HCT116 (cell line): Measurements from ENCODE around the gene SPG21.

Source experiments
- EZH2 ChIP-seq: fragments of 200-600 bp; sonication (generic); IDR thresholded peaks from 2 replicates; pipeline ENCODE4 v1.6.1; 2017; ENCODE audit warnings: antibody characterized with exemption, mixed run types
- JUND ChIP-seq: IDR thresholded peaks from 2 replicates; pipeline ENCODE4 v1.6.1; 2012
- POLR2A ChIP-seq: IDR thresholded peaks from 2 replicates; pipeline ENCODE4 v1.7.0; 2011; ENCODE audit warnings: borderline replicate concordance; ENCODE audit not compliant: insufficient read depth, insufficient read length; ENCODE audit errors: extremely low read depth
- POLR2AphosphoS5 ChIP-seq: IDR thresholded peaks from 2 replicates; pipeline ENCODE4 v1.6.1; 2011; ENCODE audit warnings: mild to moderate bottlenecking, low read depth, low read length, moderate library complexity
- TCF7L2 ChIP-seq: IDR thresholded peaks from 2 replicates; pipeline ENCODE4 v1.7.0; 2011; ENCODE audit warnings: borderline replicate concordance, inconsistent platforms; ENCODE audit not compliant: insufficient read depth, insufficient read length; ENCODE audit errors: extremely low read depth
- TF ChIP-seq, protein P1 (sequence below), 3 experiments: fragments of 200-600 bp in 1 of 3; sonication (generic) in 1 of 3; IDR thresholded peaks in 2 of 3; conservative IDR thresholded peaks in 1 of 3; 2 replicates each; pipeline ENCODE4 v1.5.1; 2012 to 2017; ENCODE audit warnings: low read depth in 2 of 3, low read length in 2 of 3, antibody characterized with exemption in 1 of 3, borderline replicate concordance in 1 of 3, control low read depth in 1 of 3, mild to moderate bottlenecking in 1 of 3, mixed read lengths in 1 of 3, mixed run types in 1 of 3, moderate library complexity in 1 of 3; ENCODE audit not compliant: insufficient read depth in 1 of 3
- TF ChIP-seq, protein P2 (sequence below): IDR thresholded peaks from 2 replicates; pipeline ENCODE4 v1.6.1; 2012
- TF ChIP-seq, protein P3 (sequence below): IDR thresholded peaks from 2 replicates; pipeline ENCODE4 v1.6.1; 2011; ENCODE audit warnings: mild to moderate bottlenecking, low read length, moderate library complexity; ENCODE audit not compliant: insufficient replicate concordance; ENCODE audit errors: extremely low read depth

DNA sequence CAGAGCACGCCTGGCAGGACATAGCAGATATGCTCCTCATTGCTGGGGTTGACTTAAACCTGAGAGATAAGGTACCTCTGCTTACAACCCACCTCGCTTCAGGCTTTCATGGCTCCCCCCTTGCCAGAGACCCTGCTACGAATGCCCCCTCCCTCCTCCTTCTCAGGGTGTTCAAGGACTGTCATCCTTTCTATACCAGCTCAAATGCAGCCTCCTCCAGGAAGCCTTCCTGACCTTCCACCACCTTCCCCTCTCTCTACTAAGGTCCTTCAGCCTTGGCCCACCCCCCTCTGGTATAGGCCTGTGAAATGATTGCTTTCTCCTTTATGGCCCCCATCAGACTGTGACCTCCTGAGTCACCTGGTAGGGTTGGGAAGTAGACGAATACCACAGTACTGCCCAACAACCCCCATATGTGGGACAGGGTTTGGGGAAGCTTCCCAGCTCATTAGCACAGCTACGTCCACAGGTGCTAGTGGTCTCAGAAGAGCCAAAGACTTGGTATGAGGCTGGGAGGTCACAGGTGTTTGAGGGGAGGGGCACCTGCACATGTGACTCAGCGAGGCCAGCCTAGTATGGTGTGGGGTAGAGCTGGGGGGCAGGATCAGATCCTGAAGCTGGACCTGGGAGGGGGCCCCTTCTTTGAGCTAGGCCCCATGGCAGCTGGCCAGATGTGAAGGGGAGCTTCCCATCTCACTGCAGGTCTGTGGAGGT is 46.0 kb downstream of the SPG21 start:
- TF ChIP-seq, protein P1, sequence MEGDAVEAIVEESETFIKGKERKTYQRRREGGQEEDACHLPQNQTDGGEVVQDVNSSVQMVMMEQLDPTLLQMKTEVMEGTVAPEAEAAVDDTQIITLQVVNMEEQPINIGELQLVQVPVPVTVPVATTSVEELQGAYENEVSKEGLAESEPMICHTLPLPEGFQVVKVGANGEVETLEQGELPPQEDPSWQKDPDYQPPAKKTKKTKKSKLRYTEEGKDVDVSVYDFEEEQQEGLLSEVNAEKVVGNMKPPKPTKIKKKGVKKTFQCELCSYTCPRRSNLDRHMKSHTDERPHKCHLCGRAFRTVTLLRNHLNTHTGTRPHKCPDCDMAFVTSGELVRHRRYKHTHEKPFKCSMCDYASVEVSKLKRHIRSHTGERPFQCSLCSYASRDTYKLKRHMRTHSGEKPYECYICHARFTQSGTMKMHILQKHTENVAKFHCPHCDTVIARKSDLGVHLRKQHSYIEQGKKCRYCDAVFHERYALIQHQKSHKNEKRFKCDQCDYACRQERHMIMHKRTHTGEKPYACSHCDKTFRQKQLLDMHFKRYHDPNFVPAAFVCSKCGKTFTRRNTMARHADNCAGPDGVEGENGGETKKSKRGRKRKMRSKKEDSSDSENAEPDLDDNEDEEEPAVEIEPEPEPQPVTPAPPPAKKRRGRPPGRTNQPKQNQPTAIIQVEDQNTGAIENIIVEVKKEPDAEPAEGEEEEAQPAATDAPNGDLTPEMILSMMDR (IDR thresholded peaks at IDR 0.05 in 2 of 3, conservative IDR thresholded peaks at IDR 0.05 in 1 of 3; ENCODE audit: borderline replicate concordance in 1 of 3, insufficient read depth in 1 of 3, low read depth in 2 of 3, low read length in 2 of 3) = no peak
- TF ChIP-seq EZH2 (no peak), POLR2AphosphoS5 (no peak), POLR2A (no peak), TCF7L2 (no peak), JUND (no peak)
- TF ChIP-seq, protein P2, sequence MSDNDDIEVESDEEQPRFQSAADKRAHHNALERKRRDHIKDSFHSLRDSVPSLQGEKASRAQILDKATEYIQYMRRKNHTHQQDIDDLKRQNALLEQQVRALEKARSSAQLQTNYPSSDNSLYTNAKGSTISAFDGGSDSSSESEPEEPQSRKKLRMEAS = no peak
- TF ChIP-seq, protein P3, sequence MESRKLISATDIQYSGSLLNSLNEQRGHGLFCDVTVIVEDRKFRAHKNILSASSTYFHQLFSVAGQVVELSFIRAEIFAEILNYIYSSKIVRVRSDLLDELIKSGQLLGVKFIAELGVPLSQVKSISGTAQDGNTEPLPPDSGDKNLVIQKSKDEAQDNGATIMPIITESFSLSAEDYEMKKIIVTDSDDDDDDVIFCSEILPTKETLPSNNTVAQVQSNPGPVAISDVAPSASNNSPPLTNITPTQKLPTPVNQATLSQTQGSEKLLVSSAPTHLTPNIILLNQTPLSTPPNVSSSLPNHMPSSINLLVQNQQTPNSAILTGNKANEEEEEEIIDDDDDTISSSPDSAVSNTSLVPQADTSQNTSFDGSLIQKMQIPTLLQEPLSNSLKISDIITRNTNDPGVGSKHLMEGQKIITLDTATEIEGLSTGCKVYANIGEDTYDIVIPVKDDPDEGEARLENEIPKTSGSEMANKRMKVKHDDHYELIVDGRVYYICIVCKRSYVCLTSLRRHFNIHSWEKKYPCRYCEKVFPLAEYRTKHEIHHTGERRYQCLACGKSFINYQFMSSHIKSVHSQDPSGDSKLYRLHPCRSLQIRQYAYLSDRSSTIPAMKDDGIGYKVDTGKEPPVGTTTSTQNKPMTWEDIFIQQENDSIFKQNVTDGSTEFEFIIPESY = no peak
